Subcutaneous adipose tissue (tissue), 4 donors: ENCODE measurements around the gene DEFB129. TPM values are rescaled to one million over a fixed set of nuclear protein-coding genes. Genes with fewer than 3 reads are reported as not detected.

ENCODE experiments used
- CTCF ChIP-seq: fragments of 450-650 bp; IDR thresholded peaks from one replicate; pipeline ENCODE4 v1.5.1; 2016; ENCODE audit warnings: low read depth, mild to moderate bottlenecking, control low read depth, antibody characterized with exemption, moderate library complexity
- total RNA-seq, 4 donors: library from RNA; depleted of rRNA; stranded (reverse); fragments of >200 nt; gene quantifications; one replicate each; pipeline ENCODE4 v1.1.0, GENCODE V29; 2016

DEFB129 gene
- total RNA-seq, 4 donors from 2014 or later = not detected

GRCh38 chr20:278607-279571, 51.8 kb downstream of the DEFB129 start:
- no peak for TF ChIP-seq CTCF

Other genes with a start within 250 kb of the DEFB129 start
- gene DEFB125, start 139.6 kb upstream of the DEFB129 start, total RNA-seq = not detected
- gene DEFB126, start 84.7 kb upstream of the DEFB129 start, total RNA-seq = not detected
- not detected for gene DEFB127, start 69.8 kb upstream of the DEFB129 start, total RNA-seq
- gene DEFB128, start 37.5 kb upstream of the DEFB129 start, total RNA-seq = not detected
- gene DEFB132, start 30.5 kb downstream of the DEFB129 start, total RNA-seq = 10 to 100 TPM in 2 of 4 donors, under 1 TPM in 1, not detected in 1; 0.66 to 38.4 (median 10.4) TPM
- gene C20orf96, start 63.5 kb downstream of the DEFB129 start, total RNA-seq = 1 to 10 TPM; 1.5 to 3.1 (median 2.8) TPM
- 10 to 100 TPM in 2 of 4 donors, 1 to 10 TPM in 2; 6.5 to 13.4 (median 10.5) TPM for gene ZCCHC3, start 70.3 kb downstream of the DEFB129 start, total RNA-seq
- gene SOX12, start 98.3 kb downstream of the DEFB129 start, total RNA-seq = 1 to 10 TPM; 1.1 to 4.1 (median 2.0) TPM
- 1 to 10 TPM; 5.2 to 9.4 (median 7.6) TPM for gene NRSN2, start 119.9 kb downstream of the DEFB129 start, total RNA-seq
- 1 to 10 TPM; 2.0 to 6.5 (median 3.6) TPM for gene TRIB3, start 153.5 kb downstream of the DEFB129 start, total RNA-seq
- 10 to 100 TPM; 29.3 to 91.6 (median 55.1) TPM for gene RBCK1, start 181.0 kb downstream of the DEFB129 start, total RNA-seq
- gene TBC1D20, start 235.3 kb downstream of the DEFB129 start, total RNA-seq = 10 to 100 TPM; 36.9 to 54.5 (median 44.6) TPM